ENCODE measurements around the gene SLC12A4.

GRCh38 chr16:67946128-67946569, 22.3 kb downstream of the SLC12A4 start:
- TF ChIP-seq POLR2A (IDR thresholded peaks at IDR 0.05) = no peak
- TF ChIP-seq CTCF (IDR thresholded peaks at IDR 0.05) = no peak

All from right lobe of liver (tissue), 4 donors.